ENCODE results near the gene CENPT. TPM values are rescaled to one million over a fixed set of nuclear protein-coding genes. Genes with fewer than 3 reads are reported as not detected.
"Not testable (repeated sequence)": the region's sequence is repeated elsewhere in the genome, so short reads cannot be mapped to it uniquely, and the experiment has no call there.

The CENPT gene
- polyA plus RNA-seq, 3 donors: 52.1 to 59.4 (median 57.7) TPM

DNA sequence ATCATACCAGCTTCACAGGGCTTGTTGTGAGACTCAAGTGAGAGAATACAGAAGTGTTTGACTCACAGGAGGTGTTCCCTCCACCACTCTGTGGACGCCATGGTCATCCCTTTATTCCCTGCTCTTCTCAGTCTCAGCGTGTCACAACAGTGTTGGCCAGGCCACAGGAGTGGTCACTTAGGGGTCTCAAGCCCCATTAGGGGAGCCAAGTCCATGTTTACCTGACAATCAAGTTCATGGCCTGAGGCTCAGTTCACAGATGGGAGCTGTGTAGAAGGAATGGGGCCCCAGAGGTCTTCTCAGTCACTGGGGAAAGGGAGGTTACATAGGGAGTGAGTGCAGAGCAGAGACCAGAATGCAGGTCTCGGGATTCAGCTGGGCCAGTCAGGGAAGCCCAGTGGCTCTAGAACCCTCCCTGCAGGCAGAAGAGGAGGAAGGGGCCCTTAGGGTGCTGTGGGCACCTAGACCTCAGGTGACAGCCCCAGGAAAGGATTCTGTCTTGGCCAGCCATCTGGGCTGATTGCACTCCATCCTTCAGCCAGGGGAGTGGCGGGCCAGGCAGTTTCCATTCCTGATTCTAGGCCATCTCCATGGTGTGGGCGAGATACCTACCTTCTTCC is 9.5 kb upstream of the CENPT start:
- DNase-seq: no peak

- no peak for DNase-seq
Measured at GRCh38 chr16:67855789-67856188, 8.3 kb upstream of the CENPT start.

DNA sequence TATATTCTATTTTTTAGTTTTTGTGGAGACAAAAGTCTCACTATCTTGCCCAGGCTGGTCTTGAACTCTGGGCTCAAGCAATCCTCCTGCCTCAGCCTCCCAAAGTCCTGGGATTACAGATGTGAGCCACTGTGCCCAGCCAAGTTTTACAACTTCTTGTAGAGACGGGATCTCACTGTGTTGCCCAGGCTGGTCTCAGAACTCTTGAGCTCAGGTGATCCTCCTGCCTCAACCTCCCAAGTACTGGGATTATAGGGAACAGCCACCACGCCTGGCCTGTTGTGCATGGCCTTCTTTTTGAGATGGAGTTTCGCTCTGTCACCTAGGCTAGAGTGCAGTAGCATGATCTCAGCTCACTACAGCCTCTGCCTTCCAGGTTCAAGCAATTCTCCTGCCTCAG is 6.2 kb upstream of the CENPT start:
- no peak for DNase-seq

DNA sequence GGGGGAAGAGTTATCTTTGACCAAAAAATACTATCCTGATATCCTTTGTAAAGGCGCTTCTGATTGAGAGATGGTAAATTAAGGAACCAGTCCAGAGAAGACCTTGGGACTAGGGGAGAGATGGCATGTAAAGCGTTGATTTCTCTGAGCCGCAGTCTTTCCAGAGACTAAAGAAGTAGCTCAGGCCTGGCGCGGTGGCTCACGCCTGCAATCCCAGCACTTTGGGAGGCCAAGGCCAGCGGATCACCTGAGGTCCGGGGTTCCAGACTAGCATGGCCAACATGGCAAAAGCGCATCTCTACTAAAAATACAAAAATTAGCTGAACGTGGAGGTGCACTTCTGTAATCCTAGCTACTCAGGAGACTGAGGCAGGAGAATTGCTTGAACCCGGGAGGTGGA is 625 bp upstream of the CENPT start:
- no peak for DNase-seq

GRCh38 chr16:67846320-67847063 is 1.0 kb downstream of the CENPT start, which contains the start of gene NUTF2:
TSS of gene NUTF2 (plus strand) at chr16:67846933. CDS start at chr16:67865131, 18,198 bp downstream.
- DNase-seq: peak; percentile 97

DNA sequence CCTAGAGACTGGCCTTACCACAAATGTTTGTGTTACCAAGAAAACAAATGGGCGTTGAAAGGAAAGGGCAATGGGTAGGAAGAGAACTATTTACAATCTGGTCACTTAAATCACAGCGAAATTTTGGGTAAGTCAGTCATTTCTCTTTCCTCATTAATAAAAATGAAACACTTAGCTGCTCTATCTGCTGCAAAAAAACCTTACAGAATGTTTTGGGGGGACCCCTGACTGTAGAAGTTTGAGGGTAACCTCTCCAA is 1.5 kb downstream of the CENPT start:
- DNase-seq: no peak

DNA sequence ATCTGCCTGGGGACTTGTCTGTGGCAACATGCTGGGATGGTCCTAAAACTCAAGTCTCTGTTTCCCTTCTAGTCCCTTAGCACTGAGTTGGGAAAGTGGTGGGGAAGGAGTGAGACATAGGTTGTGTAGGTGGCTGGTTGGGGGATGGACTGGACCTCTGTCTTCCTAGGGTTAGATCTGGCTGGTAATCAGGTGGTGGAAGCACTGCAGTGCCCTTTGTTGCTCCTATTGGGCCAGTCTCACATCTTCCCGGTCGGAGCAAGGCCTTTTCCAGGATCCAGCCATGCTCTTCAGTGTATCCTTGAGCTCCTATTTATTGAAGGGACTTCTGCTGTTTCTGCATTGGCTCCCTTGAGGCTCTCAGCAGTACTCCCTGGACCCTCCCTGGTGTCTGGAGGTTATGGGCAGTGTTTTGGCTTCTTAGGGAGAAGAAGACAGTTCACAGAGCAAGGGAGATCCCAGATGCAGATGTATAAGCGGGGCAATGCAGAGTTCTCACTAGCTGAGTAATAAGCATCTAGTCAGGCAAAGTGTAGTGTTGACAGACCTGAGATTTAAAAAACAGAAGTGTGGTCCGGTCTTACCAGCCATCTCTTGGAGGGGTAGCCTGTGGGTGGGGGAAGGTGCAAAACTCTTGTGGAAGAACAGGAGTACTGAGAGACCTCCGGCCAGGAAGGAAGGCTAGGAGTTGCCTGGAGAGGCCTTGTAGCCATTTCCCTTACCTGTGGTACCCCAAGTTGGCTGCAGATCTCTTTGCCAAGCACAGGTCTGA is 2.0 kb downstream of the CENPT start:
- no peak for DNase-seq

DNA sequence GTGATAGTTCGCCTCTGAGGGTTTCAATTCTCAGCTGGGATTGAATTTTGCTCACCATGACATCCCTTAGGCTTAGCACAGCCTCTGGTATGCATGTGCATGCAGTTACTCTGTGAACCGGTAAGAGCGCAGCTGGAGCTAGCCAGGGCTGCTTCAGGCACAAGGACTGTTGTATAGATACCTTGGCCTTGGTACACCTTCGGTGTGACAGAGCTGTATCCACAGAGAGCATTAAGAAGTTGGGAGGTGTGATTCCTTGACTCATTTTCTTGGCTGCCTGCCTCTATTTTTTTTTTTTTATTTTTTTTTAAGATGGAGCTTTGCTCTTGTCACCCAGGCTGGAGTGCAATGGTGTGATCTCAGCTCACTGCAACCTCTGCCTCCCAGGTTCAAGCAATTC is 3.0 kb downstream of the CENPT start:
- no peak for DNase-seq

GRCh38 chr16:67843343-67843765 is 4.1 kb downstream of the CENPT start:
- DNase-seq: no peak

DNA sequence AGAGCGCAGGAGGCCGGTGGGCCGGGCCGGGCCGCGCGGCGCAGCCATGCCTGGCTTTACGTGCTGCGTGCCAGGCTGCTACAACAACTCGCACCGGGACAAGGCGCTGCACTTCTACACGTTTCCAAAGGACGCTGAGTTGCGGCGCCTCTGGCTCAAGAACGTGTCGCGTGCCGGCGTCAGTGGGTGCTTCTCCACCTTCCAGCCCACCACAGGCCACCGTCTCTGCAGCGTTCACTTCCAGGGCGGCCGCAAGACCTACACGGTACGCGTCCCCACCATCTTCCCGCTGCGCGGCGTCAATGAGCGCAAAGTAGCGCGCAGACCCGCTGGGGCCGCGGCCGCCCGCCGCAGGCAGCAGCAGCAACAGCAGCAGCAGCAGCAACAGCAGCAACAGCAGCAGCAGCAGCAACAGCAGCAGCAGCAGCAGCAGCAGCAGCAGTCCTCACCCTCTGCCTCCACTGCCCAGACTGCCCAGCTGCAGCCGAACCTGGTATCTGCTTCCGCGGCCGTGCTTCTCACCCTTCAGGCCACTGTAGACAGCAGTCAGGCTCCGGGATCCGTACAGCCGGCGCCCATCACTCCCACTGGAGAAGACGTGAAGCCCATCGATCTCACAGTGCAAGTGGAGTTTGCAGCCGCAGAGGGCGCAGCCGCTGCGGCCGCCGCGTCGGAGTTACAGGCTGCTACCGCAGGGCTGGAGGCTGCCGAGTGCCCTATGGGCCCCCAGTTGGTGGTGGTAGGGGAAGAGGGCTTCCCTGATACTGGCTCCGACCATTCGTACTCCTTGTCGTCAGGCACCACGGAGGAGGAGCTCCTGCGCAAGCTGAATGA is 4.8 kb downstream of the CENPT start:
- no peak for DNase-seq

- DNase-seq: peak; percentile 95
Measured at GRCh38 chr16:67841816-67842508, 5.5 kb downstream of the CENPT start, which contains the start of gene THAP11. TSS of gene THAP11 (plus strand) at chr16:67842320. CDS start at chr16:67842555, 235 bp downstream.

- DNase-seq: no peak
Measured at GRCh38 chr16:67841198-67841815, 6.2 kb downstream of the CENPT start.

- no peak for DNase-seq
Measured at GRCh38 chr16:67837811-67838210, 9.7 kb downstream of the CENPT start.

DNA sequence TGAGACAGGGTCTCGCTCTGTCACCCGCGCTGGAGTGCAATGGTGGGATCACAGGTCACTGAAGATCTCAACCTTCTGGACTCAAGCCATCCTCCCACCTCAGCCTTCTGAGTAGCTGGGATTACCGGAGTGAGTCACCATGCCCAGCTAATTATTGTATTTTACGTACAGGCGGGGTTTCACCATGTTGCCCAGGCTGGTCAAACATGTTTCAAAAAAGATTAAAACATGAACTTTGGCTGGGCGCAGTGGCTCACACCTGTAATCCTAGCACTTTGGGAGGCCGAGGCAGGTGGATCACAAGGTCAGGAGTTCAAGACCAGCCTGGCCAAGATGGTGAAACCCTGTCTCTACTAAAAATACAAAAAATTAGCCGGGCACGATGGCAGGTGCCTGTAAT is 10.3 kb downstream of the CENPT start:
- not testable (repeated sequence) for DNase-seq

DNA sequence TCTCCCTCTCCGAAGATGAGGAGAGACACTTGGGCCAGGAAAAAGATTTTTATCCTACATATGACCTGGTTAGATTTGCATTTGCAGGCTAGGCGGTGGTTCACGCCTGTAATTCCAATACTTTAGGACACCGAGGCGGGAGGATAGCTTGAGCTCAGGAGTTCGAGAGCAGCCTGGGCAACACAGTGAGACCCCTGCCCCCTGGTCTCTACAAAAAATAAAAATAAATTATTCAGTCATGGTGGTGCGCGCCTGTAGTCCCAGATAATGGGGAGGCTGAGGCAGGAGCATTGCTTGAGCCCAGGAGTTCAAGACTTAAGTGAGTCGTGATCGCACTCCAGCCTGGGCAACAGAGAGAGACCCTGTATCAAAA is 13.3 kb downstream of the CENPT start:
- no peak for DNase-seq

DNA sequence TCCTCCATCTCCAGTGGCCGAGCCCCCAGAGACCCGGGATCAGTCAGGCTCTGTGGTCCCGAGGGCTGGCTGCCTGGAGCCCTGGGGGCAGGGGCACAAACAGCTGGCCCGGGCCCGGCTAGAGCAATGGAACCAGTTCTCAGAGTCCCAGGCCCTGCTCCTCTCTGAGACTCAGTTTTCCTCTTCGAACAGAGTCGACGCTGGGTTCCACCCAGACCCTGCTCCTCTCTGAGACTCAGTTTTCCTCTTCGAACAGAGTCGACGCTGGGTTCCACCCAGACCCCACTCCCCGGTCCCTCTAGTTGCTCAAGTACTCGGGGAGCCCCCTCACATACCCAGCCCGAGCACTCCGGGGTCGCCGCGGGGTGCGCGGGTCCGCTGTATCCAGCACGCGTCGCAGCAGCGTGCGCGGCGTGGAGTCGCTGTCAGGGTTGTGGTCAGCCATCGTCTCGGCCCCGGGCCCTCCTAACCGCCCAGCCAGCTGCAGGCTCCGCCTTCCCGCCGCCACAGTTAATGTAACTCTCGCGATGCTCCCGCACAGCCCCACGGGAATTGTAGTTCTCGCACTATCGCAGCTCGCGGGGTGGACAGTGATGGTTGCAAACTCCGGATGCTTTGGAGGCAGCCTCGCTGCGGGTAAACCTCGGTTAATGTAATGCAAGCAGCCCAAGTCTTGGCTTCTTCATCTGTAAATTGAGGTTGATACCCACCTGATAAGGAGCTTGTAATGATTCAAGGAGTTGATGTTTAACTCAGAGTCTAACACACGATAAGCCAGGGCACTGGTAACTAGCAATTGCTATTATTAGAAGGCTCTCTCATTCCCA is 13.9 kb downstream of the CENPT start:
- peak; percentile 93 for DNase-seq

DNA sequence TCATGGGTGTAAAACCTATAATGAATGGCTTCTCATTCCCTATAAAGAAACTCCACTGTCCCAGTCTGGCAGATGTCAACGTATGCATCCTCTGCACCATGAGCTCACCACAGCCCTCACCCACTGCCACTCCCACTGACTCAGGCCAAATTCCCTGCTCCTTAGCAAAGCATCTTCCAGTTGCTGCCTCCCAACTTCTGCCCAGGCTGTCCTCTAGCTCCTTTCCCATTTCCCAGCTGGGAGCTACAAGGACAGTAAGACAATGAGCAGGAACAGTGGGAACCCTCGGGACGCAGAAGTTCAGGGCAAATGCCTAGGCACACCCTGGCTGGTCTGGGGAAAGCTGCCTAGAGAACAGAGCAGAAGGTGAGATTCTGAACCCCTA is 14.5 kb downstream of the CENPT start:
- no peak for DNase-seq

- DNase-seq: no peak
Measured at GRCh38 chr16:67828651-67829050, 18.8 kb downstream of the CENPT start.

DNA sequence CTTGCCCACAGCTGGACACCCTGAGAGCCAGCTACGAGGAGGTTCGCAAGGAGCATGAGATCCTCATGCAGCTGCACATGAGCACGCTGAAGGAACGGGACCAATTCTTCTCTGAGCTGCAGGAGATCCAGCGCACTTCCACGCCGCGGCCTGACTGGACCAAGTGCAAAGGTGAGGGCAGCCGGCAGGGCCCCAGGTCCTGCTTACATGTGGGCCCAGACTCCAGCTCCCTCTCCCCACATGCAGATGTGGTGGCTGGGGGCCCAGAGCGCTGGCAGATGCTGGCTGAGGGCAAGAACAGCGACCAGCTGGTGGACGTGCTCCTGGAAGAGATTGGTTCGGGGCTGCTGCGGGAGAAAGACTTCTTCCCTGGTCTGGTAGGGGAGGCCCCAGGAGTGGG is 21.6 kb downstream of the CENPT start:
- no peak for DNase-seq

GRCh38 chr16:67825119-67825518 is 22.4 kb downstream of the CENPT start:
- DNase-seq: no peak

Measured in renal pelvis (tissue), 4 donors.